GM18951 (cell line): ENCODE results near the gene FMN1.

Experiments used
- POLR2A ChIP-seq: IDR thresholded peaks from 4 replicates; pipeline ENCODE4 v1.6.1; 2011; ENCODE audit warnings: mild to moderate bottlenecking; ENCODE audit not compliant: insufficient read length, insufficient read depth; ENCODE audit errors: extremely low read depth
- in situ Hi-C: fragments of 300-500 bp; cut with MboI; formaldehyde crosslinking; loops from one replicate; pipeline ENCODE4 v1.12.0; 2022; ENCODE audit warnings: low sequenced_read_pairs, mixed read lengths, inconsistent platforms; ENCODE audit not compliant: unreplicated experiment

The FMN1 gene

GRCh38 chr15:32718821-32719716 is 475.4 kb downstream of the FMN1 start:
- in situ Hi-C loops, result no loop called here
- no peak for TF ChIP-seq POLR2A

GRCh38 chr15:32718227-32718820 is 476.2 kb downstream of the FMN1 start:
- in situ Hi-C loops, result no loop called here
- no peak for TF ChIP-seq POLR2A

- TF ChIP-seq POLR2A, result no peak
- in situ Hi-C loops, result no loop called here
These were observed 476.9 kb downstream of the FMN1 start, which contains the start of gene GREM1 for GRCh38 chr15:32717426-32718226. TSS of gene GREM1 (plus strand) at chr15:32718004. CDS start at chr15:32730691, 12,687 bp downstream.

GRCh38 chr15:32716915-32717425 is 477.5 kb downstream of the FMN1 start:
- in situ Hi-C loops, result no loop called here
- TF ChIP-seq POLR2A, result no peak

- no peak for TF ChIP-seq POLR2A
- in situ Hi-C loops, result no loop called here
These were observed 478.1 kb downstream of the FMN1 start for GRCh38 chr15:32716216-32716914.
